Endothelial cell of umbilical vein (primary cell): ENCODE results near the gene ST8SIA1. TPM values are rescaled to one million over a fixed set of nuclear protein-coding genes. Genes with fewer than 3 reads are reported as not detected.

Experiments used
- BruUV-seq: library from RNA; stranded (reverse); fragments of 400-500 nt; replicated peaks from 2 replicates; lab custom pipeline; 2021; lab: Mats Ljungman, UMichigan
- CTCF ChIA-PET: fragments of 300-600, 350-600 bp; sonication (Branson Sonifier 250); formaldehyde crosslinking; loops from one replicate; lab custom pipeline; 2021; ENCODE audit warnings: antibody characterized with exemption, inconsistent platforms; lab: Charles Lee
- POLR2A ChIA-PET: fragments of 300-600, 350-600 bp; sonication (Branson Sonifier 250); formaldehyde crosslinking; loops from one replicate; lab custom pipeline; 2021; ENCODE audit warnings: antibody characterized with exemption, inconsistent platforms; lab: Charles Lee
- DNase-seq: peaks from one replicate; pipeline ENCODE4 v3.0.0-alpha.2; 2011; ENCODE audit warnings: low read depth, low spot score
- FAIRE-seq: peaks from 2 replicates; lab custom pipeline; 2011; peaks lifted over from hg19 to GRCh38; lab: Jason Lieb, UNC
- H2AFZ ChIP-seq: 2 replicates; pipeline ENCODE4 v1.6.0; 2012; ENCODE audit warnings: low read depth, low read length, control low read depth, inconsistent platforms
- H3K27ac ChIP-seq: 2 replicates; pipeline ENCODE4 v1.5.1; 2011; ENCODE audit warnings: low read depth, mild to moderate bottlenecking, control low read depth, low read length, moderate library complexity; ENCODE audit not compliant: insufficient read depth
- H3K27me3 ChIP-seq, 2 experiments: 2 replicates each; pipeline versions ENCODE4 v1.6.0 to v1.6.1; 2011; ENCODE audit warnings: low read length in 2 of 2, mixed read lengths in 1 of 2; ENCODE audit not compliant: control insufficient read depth in 2 of 2, insufficient read depth in 2 of 2
- H3K36me3 ChIP-seq, 2 experiments: 2 replicates in 1 of 2; 3 replicates in 1 of 2; pipeline ENCODE4 v1.5.1; 2011; ENCODE audit warnings: low read length in 2 of 2, mild to moderate bottlenecking in 1 of 2, moderate library complexity in 1 of 2; ENCODE audit not compliant: control insufficient read depth in 2 of 2, insufficient read depth in 2 of 2; ENCODE audit errors: extremely low read depth in 1 of 2
- H3K4me1 ChIP-seq: 3 replicates; pipeline ENCODE4 v1.5.1; 2011; ENCODE audit warnings: mild to moderate bottlenecking, low read length; ENCODE audit not compliant: control insufficient read depth, insufficient read depth; ENCODE audit errors: extremely low read depth
- H3K4me2 ChIP-seq: 2 replicates; pipeline ENCODE4 v1.6.1; 2011; ENCODE audit warnings: low read length, control low read depth, mixed read lengths; ENCODE audit not compliant: insufficient read depth
- H3K4me3 ChIP-seq, 3 experiments: fragments of 200-600 bp in 1 of 3; sonication (generic), shearing (Covaris generic) in 1 of 3; replicated peaks in 1 of 3; 2 replicates each; pipeline ENCODE4 v1.5.1; 2011 to 2016; ENCODE audit warnings: control low read depth in 3 of 3, low read length in 3 of 3, mild to moderate bottlenecking in 2 of 3, inconsistent platforms in 1 of 3, low read depth in 1 of 3, moderate library complexity in 1 of 3; ENCODE audit not compliant: insufficient read depth in 1 of 3
- H3K79me2 ChIP-seq: 2 replicates; pipeline ENCODE4 v1.6.0; 2012; ENCODE audit warnings: low read length, inconsistent platforms; ENCODE audit not compliant: control insufficient read depth, insufficient read depth
- H3K9ac ChIP-seq: replicated peaks from 2 replicates; pipeline ENCODE3; 2011; ENCODE audit warnings: low read length, control low read depth; ENCODE audit not compliant: insufficient read depth; ENCODE audit errors: extremely low read depth
- H3K9me1 ChIP-seq: replicated peaks from 3 replicates; pipeline ENCODE4 v1.6.0; 2011; ENCODE audit warnings: mild to moderate bottlenecking, low read length; ENCODE audit not compliant: control insufficient read depth, insufficient read depth; ENCODE audit errors: extremely low read depth
- H3K9me3 ChIP-seq: replicated peaks from 2 replicates; pipeline ENCODE4 v1.5.1; 2012; ENCODE audit warnings: low read length, inconsistent platforms; ENCODE audit not compliant: control insufficient read depth, insufficient read depth
- H4K20me1 ChIP-seq: replicated peaks from 2 replicates; pipeline ENCODE3; 2011; ENCODE audit warnings: mild to moderate bottlenecking, low read length; ENCODE audit not compliant: control insufficient read depth, insufficient read depth; ENCODE audit errors: extremely low read depth
- FOS ChIP-seq: IDR thresholded peaks from 2 replicates; pipeline ENCODE4 v1.6.1; 2011; ENCODE audit warnings: mild to moderate bottlenecking, low read length, moderate library complexity, borderline replicate concordance; ENCODE audit not compliant: insufficient read depth
- GATA2 ChIP-seq: IDR thresholded peaks from 2 replicates; pipeline ENCODE4 v1.7.0; 2011; ENCODE audit warnings: low read depth, mild to moderate bottlenecking, moderate library complexity, mixed read lengths, low read length; ENCODE audit not compliant: insufficient read length, insufficient read depth
- JUN ChIP-seq: IDR thresholded peaks from 2 replicates; pipeline ENCODE4 v1.6.1; 2011; ENCODE audit warnings: borderline replicate concordance, low read depth; ENCODE audit not compliant: insufficient read length, insufficient read depth
- MYC ChIP-seq: IDR thresholded peaks from one replicate; pipeline ENCODE4 v1.6.1; 2011; ENCODE audit warnings: mild to moderate bottlenecking, low read depth, low read length
- POLR2A ChIP-seq: IDR thresholded peaks from 2 replicates; pipeline ENCODE4 v1.6.1; 2012; ENCODE audit warnings: low read depth, mild to moderate bottlenecking, control low read depth, low read length
- dilution Hi-C: fragments of 300-500 bp; cut with MboI; formaldehyde crosslinking; loops from one replicate; pipeline ENCODE4 v1.15.0; 2019; ENCODE audit warnings: low sequenced_read_pairs; ENCODE audit not compliant: extremely low pct_ligation_motif_present
- intact Hi-C: fragments of 100-400 bp; cut with micrococcal nuclease; formaldehyde crosslinking; loops from one replicate; pipeline ENCODE4 v1.10.0; 2022
- polyA plus RNA-seq, 4 experiments: library from polyadenylated mRNA; depleted of rRNA in 3 of 4; stranded (reverse) in 3 of 4; unstranded in 1 of 4; fragments of >200 nt; gene quantifications; 2 replicates each; pipeline versions ENCODE4 v1.2.1 to v1.2.3, GENCODE V29; 2011 to 2012; ENCODE audit warnings: missing spikeins in 1 of 4
- total RNA-seq: library from RNA; stranded (reverse); gene quantifications from 2 replicates; pipeline ENCODE4 v1.2.3, GENCODE V29; 2021
- TF ChIP-seq, protein P1 (sequence below): IDR thresholded peaks from 2 replicates; pipeline ENCODE4 v1.6.1; 2011; ENCODE audit not compliant: insufficient read depth, insufficient read length
- TF ChIP-seq, protein P2 (sequence below), 2 donors: IDR thresholded peaks; 1 replicate in 1 of 2; 2 replicates in 1 of 2; pipeline ENCODE4 v1.5.1; 2011; ENCODE audit warnings: low read length in 2 of 2, mild to moderate bottlenecking in 2 of 2, moderate library complexity in 2 of 2, control low read depth in 1 of 2, inconsistent platforms in 1 of 2, low read depth in 1 of 2; ENCODE audit not compliant: insufficient read depth in 1 of 2; ENCODE audit errors: extremely low read depth in 1 of 2

ST8SIA1 gene
- total and polyA plus RNA-seq, 2 donors (not counting 3 experiments of a cell fraction or from before 2014, with no cell fraction given), result not detected

DNA sequence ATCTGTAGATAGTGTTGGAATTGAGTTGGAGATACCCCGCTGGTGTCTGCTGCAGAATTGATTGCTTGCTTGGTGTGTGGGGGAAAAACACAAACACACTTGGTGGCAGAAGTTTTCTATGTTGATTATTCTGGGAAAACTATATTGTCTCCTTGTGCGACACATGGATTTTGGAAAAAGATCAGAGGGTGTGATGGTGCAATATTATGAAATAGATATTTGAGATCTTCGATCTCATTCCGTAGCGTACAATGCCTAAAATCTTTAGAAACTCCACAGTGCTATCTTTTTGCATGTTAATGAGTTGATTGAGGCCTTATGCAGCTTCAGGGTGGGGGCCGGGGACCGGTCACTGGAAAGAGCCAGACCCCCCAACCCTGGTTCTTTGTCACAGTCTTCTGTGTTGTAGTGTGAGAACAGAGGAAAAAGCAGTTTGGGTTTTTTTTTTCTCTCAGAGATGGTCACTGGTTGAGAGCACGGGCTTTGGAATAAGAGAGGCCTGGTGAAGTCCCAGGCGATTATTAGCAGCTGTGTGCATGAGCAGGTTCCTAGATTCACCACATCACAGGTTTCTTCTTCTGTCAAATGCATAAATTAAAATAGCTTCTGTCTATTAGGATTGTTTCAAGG, 88.2 kb downstream of the ST8SIA1 start:
- no peaks in the 10 kb centered on the region for H3K9me1 ChIP-seq
- peaks cover 3 to 7% of the 10 kb centered on the region in 2 experiments for H3K27me3 ChIP-seq
- dilution Hi-C loops (no loop called here), intact Hi-C loops (no loop called here)
- no peak for DNase-seq
- no peak overlapping the region for H3K27ac ChIP-seq
- no peak overlapping the region for H3K4me3 ChIP-seq
- no peaks in the 10 kb centered on the region for H3K79me2 ChIP-seq
- ChIA-PET POLR2A (no interaction called here), CTCF (interaction anchor here (0.9 to 1.2 kb wide), 2 partner anchors 89 to 548 kb away, joined by 3 to 4 read pairs; no protein-coding TSS in a partner anchor)
- no peaks in the 10 kb centered on the region for H3K36me3 ChIP-seq
- H3K4me2 ChIP-seq, result no peak overlapping the region
- no TSS peak for BruUV-seq
- H4K20me1 ChIP-seq, result no peaks in the 10 kb centered on the region
- H3K4me1 ChIP-seq, result no peaks in the 10 kb centered on the region
- no peak for TF ChIP-seq FOS
- TF ChIP-seq, protein P1, sequence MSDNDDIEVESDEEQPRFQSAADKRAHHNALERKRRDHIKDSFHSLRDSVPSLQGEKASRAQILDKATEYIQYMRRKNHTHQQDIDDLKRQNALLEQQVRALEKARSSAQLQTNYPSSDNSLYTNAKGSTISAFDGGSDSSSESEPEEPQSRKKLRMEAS, result no peak
- no peak for TF ChIP-seq JUN
- TF ChIP-seq GATA2, result no peak
- no peak for TF ChIP-seq MYC
- TF ChIP-seq, protein P2, sequence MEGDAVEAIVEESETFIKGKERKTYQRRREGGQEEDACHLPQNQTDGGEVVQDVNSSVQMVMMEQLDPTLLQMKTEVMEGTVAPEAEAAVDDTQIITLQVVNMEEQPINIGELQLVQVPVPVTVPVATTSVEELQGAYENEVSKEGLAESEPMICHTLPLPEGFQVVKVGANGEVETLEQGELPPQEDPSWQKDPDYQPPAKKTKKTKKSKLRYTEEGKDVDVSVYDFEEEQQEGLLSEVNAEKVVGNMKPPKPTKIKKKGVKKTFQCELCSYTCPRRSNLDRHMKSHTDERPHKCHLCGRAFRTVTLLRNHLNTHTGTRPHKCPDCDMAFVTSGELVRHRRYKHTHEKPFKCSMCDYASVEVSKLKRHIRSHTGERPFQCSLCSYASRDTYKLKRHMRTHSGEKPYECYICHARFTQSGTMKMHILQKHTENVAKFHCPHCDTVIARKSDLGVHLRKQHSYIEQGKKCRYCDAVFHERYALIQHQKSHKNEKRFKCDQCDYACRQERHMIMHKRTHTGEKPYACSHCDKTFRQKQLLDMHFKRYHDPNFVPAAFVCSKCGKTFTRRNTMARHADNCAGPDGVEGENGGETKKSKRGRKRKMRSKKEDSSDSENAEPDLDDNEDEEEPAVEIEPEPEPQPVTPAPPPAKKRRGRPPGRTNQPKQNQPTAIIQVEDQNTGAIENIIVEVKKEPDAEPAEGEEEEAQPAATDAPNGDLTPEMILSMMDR (IDR thresholded peaks at IDR 0.05; ENCODE audit: extremely low read depth in 1 of 2, insufficient read depth in 1 of 2, low read depth in 1 of 2, low read length in 2 of 2), result no peak
- TF ChIP-seq POLR2A, result no peak
- no peak overlapping the region for H3K9ac ChIP-seq
- no peak for FAIRE-seq
- H2AFZ ChIP-seq, result no peak overlapping the region
- no peaks in the 10 kb centered on the region for H3K9me3 ChIP-seq
